Measurements from ENCODE around the gene KRT37.

The KRT37 gene

GRCh38 chr17:41424111-41424635 is at the start of gene KRT37:
TSS of gene KRT37 (minus strand) at chr17:41424585. CDS start at chr17:41424523, 62 bp downstream.
- no peak for TF ChIP-seq EZH2phosphoT487 (IDR thresholded peaks at IDR 0.05; ENCODE audit: low read depth)
- no peak for TF ChIP-seq CTCF (IDR thresholded peaks at IDR 0.05; ENCODE audit: low read depth, low read length)
- no peak within 1 kb of the TSS for H3K9ac ChIP-seq (ENCODE audit: low read length)
- H3K4me2 ChIP-seq (ENCODE audit: low read length): no peak within 1 kb of the TSS
- H3K4me1 ChIP-seq (ENCODE audit: low read length): no peaks in the 10 kb centered on the region
- no peak within 1 kb of the TSS for H3K27ac ChIP-seq (ENCODE audit: low read length)
- H3K9me3 ChIP-seq (ENCODE audit: insufficient read depth, low read length): no peaks in the 10 kb centered on the region
- H3K36me3 ChIP-seq (replicated peaks; ENCODE audit: low read depth, low read length): no peaks in the 10 kb centered on the region
- no peak within 1 kb of the TSS for H2AFZ ChIP-seq (ENCODE audit: low read depth, low read length)
- H4K20me1 ChIP-seq (ENCODE audit: insufficient read depth, low read length): no peaks in the 10 kb centered on the region
- H3K27me3 ChIP-seq (ENCODE audit: low read depth, low read length): no peaks in the 10 kb centered on the region
- no peaks in the 10 kb centered on the region for H3K79me2 ChIP-seq (ENCODE audit: low read length)
- no peak within 1 kb of the TSS for H3K4me3 ChIP-seq (ENCODE audit: low read length)

DNA sequence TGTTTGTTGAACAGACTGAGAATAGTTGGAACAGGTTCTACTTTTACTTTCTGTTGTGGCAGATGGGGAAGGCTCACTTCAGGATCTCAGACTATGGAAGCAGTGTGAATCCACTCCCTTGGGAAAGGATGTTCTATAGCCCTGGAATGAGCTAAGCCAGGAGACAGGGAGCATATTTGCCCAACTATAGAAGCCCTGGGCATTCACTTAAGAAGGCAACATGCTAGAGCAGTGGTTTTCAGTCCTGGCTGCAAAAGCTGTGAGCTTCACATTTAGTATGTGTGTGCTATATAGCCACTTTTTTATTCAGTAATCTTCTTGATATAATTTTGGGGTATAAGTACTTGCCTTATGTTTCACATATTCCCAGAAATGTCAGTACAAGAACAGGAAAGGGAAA is 44.0 kb upstream of the KRT37 start:
- Histone ChIP-seq H3K36me3 (replicated peaks; ENCODE audit: low read depth, low read length) (no peaks in the 10 kb centered on the region), H4K20me1 (ENCODE audit: insufficient read depth, low read length) (no peaks in the 10 kb centered on the region), H3K4me2 (ENCODE audit: low read length) (no peak overlapping the region), H3K9me3 (ENCODE audit: insufficient read depth, low read length) (no peaks in the 10 kb centered on the region), H3K79me2 (ENCODE audit: low read length) (no peaks in the 10 kb centered on the region), H3K9ac (ENCODE audit: low read length) (no peak overlapping the region), H2AFZ (ENCODE audit: low read depth, low read length) (no peak overlapping the region), H3K27me3 (ENCODE audit: low read depth, low read length) (peaks cover 3% of the 10 kb centered on the region; the same call in 1 of the 2 replicates), H3K4me1 (ENCODE audit: low read length) (no peaks in the 10 kb centered on the region), H3K27ac (ENCODE audit: low read length) (no peak overlapping the region), H3K4me3 (ENCODE audit: low read length) (no peak overlapping the region)
- no peak for TF ChIP-seq CTCF (IDR thresholded peaks at IDR 0.05; ENCODE audit: low read depth, low read length)
- no peak for TF ChIP-seq EZH2phosphoT487 (IDR thresholded peaks at IDR 0.05; ENCODE audit: low read depth)

GRCh38 chr17:41467561-41467960 is 43.2 kb upstream of the KRT37 start:
- Histone ChIP-seq H3K9me3 (ENCODE audit: insufficient read depth, low read length) (no peaks in the 10 kb centered on the region), H3K4me3 (ENCODE audit: low read length) (no peak overlapping the region), H3K27me3 (ENCODE audit: low read depth, low read length) (peaks cover 3% of the 10 kb centered on the region; the same call in 1 of the 2 replicates), H3K4me2 (ENCODE audit: low read length) (no peak overlapping the region), H3K36me3 (replicated peaks; ENCODE audit: low read depth, low read length) (no peaks in the 10 kb centered on the region), H4K20me1 (ENCODE audit: insufficient read depth, low read length) (no peaks in the 10 kb centered on the region), H3K79me2 (ENCODE audit: low read length) (no peaks in the 10 kb centered on the region), H3K4me1 (ENCODE audit: low read length) (no peaks in the 10 kb centered on the region), H2AFZ (ENCODE audit: low read depth, low read length) (no peak overlapping the region), H3K27ac (ENCODE audit: low read length) (no peak overlapping the region), H3K9ac (ENCODE audit: low read length) (no peak overlapping the region)
- no peak for TF ChIP-seq CTCF (IDR thresholded peaks at IDR 0.05; ENCODE audit: low read depth, low read length)
- no peak for TF ChIP-seq EZH2phosphoT487 (IDR thresholded peaks at IDR 0.05; ENCODE audit: low read depth)

GRCh38 chr17:41466988-41467387 is 42.6 kb upstream of the KRT37 start, which contains the start of gene KRT32:
TSS of gene KRT32 (minus strand) at chr17:41467386. CDS start at chr17:41467325, 61 bp downstream.
- Histone ChIP-seq H3K36me3 (replicated peaks; ENCODE audit: low read depth, low read length) (no peaks in the 10 kb centered on the region), H3K27me3 (ENCODE audit: low read depth, low read length) (peaks cover 3% of the 10 kb centered on the region; the same call in 1 of the 2 replicates), H3K4me1 (ENCODE audit: low read length) (no peaks in the 10 kb centered on the region), H3K9me3 (ENCODE audit: insufficient read depth, low read length) (no peaks in the 10 kb centered on the region), H4K20me1 (ENCODE audit: insufficient read depth, low read length) (no peaks in the 10 kb centered on the region), H3K9ac (ENCODE audit: low read length) (no peak within 1 kb of the TSS), H3K4me2 (ENCODE audit: low read length) (no peak within 1 kb of the TSS), H3K79me2 (ENCODE audit: low read length) (no peaks in the 10 kb centered on the region), H3K27ac (ENCODE audit: low read length) (no peak within 1 kb of the TSS), H3K4me3 (ENCODE audit: low read length) (no peak within 1 kb of the TSS), H2AFZ (ENCODE audit: low read depth, low read length) (no peak within 1 kb of the TSS)
- no peak for TF ChIP-seq CTCF (IDR thresholded peaks at IDR 0.05; ENCODE audit: low read depth, low read length)

Measured in OCI-LY3 (cell line).